ENCODE measurements around the gene SLC14A1.

Gene SLC14A1

DNA sequence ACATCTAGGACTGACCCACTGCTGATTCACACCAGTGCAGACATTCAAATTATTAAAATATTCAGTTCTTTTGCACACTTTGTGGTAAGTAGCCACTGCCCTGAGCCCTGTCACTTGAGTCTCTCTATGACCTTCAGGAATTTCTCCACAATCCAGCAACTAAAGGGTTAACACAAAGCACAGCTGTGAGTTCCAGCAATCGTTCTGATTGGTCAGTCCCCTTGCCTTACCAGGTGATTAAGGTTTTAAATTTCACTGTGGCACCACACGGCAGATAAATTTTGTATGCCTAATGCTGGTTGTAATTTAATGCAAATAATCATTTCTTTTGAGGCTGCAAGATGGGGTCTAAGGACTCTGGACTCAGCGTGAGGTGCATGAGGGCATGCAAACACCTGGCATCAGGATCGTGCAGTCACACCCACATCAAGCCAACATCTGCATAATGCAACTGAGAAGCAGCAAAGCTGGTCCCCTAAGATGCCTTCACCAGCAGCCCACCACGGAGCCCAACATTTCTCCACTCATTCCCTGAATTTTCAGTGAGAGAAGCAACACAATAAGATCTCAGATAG, 36.6 kb downstream of the SLC14A1 start:
- peak; percentile 28 for DNase-seq

DNA sequence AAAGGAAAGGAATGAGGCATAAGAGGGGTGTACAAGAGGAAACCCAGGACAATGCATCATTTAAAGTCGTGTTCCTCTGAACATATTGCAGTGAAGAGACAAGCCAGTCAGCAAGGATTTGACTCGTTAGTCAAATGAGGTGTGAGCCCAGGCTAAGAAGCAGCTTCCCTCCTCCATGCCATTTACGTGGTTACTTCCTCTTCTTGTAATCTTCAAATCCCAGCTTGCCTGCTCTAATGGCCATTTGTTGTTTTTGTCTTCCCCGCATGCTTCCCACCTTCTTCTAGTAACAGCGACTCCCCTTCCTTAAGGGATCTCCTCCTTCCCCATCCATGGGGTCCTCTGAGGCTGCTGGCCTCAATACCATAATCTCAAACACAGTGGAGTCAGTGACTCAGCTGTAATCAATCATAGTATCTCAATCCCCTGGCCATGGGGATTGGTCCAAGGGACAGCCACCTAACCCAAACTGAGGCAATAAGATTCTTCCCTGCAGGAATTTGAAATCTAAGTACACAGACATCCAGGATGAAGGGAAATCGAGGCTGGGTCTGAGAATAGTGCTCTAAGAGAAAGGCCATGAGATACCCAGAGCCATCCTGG, 37.6 kb downstream of the SLC14A1 start:
- DNase-seq: no peak

DNA sequence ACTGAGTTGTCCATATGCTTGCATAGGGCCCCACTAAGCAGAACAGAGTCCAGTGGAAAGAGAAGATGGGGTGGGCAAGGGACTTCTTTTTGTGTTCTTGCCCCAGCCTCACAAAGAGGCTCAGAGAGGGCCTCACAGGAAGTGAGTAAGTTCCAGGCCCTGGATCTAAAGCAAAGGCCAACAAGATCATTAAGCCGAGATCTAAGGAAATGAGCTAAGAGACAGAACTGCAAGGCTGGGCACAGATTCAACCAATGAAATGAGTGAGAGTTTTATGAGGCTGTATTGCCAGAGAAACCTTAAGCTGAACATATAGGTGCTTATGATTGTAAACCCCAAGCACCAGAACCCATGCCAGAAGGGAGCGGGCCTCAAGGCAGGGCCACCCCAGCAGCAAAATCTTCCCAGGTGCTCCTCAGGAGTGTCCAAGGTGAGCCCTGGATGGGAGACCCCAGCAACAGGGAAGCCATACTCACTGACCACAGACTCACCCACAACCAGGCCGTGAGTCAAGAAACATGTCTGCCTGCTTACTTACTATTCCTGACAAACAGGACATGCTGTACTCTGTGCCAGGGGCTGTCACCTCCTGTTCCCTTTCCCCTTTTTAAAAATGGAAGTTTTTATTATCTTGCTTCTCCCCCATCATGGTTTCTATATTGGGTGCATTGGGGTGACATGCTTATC, 40.2 kb downstream of the SLC14A1 start:
- no peak for DNase-seq

DNA sequence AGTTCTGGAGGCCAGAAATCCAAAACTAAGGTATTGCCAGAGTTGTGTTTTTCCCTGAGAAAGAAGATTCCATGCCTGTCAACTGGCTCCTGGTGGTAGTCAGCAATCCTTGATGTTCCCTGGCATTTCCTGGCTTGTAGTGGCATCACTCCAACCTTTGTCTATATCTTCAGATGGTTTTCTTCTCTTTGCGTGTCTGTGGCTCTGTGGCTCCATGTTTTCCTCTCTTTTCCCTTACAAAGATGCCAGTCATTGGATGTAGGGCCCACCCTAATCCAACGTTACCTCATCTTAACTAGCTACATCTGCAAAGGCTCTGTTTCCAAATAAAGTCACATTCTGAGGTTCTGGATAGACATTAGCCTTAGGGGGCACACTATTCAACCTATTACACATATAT, 41.8 kb downstream of the SLC14A1 start:
- DNase-seq: no peak

DNA sequence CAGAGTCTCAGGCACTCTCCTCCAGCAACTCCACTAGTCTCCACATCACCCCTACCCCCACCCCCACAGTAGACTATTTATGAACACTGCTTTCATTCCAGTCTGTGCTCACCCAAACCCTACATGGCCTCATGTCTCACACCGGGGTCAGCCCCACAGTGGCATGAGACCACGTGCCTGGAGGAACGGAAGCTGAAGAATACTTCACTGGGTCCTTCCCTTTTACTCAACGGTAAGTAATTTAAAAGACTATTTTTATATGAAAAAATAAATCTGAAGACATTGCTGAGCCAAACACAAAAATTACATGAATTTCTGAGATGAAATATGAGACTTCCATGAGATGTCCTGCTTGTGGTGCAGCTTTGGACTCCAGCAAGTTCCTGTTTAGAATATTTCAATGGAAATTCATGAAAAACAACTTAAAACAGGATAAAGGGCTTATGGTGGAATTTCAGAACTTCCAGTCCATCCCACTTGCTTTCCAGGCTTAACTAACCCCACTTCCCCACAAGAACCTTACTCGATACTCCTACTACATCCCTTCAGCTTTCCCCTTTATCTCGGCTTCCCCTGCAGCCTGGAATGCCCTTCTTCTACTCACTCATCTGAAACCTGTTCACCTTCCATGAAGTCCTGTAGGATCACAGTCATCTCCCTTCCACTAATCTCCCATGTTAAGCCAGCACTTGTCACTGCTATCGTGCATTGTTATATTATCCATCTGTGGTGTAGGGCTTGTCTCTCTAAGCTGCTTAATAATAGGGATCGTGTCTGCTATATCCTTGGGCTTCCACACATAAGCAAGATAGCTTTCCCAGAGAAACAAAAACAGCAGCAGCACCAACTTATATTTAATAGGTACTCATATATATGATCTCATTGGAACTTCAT, 47.9 kb downstream of the SLC14A1 start:
- DNase-seq: no peak

DNA sequence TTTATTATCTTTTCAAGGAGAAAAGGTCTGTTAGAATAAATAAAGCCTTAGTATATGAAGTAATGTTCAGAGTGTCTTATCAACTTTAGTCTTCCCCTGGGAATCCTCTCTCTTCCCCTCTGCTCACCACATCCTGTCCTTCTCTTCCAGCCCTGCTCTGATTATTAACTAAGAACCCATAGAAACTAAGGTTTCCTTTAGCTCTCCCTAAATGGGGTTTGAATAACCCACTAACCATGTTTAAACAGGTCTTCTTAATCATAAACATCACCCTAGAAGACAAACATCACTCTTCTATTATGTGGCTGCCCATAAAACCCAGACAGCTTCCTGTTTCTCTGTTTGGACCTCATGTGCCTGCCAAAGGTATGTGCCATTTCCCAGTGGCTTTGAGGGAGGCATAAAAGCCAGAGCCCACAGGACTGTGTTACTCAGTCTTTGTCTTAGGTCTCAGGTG, 50.1 kb downstream of the SLC14A1 start:
- DNase-seq: no peak

DNA sequence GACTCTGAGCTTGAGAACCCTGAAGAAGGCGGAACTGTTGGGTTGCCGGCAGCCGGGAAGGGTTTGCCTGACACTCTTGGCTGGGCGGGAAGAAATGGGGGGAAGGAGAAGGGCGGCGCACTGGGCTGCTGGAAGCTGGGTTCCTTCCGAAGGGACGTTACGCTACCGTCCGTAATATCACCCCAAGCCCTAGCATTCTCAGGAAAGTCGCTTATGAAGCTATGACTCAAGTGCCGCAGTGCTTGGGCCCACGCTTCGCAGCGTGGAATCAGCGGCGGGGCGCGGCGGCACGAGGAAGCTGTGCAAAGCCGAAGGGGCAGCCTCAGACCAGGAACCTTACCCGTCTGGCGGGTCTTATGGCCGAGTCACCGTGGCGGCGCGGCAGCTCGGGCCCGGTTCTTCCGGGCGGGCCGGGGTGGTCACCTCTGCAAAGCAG, 51.3 kb downstream of the SLC14A1 start:
- DNase-seq: peak; percentile 81

DNA sequence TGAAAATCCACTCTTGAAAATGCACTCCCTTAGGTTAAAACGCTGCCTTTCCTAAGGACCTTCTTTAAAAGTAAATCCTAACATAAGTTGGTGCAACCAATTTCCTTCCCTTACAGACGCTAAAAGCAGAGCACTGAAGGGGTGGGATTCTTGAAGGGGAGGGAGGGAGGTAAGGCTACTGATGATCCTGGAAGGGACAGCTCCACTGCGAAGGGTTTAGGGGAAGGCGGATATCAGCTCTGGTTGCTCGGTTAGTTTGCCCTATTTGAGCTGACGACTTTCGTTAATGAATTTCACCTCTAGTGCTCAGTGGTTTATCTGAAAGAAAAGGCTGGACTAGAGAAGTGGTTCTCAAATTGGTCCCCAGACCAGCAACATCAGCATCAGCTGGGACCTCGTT, 51.8 kb downstream of the SLC14A1 start:
- DNase-seq: no peak

DNA sequence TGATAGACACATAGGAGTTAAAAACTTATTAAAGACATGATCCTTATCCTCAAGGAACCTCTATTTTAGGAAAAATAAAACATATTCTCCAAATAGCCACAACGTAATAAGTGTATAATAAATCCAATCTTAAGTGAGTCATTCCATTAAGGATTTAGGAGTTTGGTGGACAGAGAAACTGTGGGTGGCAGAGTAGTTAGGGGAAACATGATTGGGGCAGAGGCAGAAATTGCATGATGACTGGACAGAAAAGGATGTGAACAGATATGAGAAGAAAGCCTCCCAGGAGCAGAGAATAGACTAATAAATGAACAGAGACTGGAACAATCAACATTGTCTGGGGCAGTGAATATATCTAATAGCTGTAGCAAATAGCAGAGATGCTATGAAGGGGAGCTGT, 53.4 kb downstream of the SLC14A1 start:
- DNase-seq: no peak

DNA sequence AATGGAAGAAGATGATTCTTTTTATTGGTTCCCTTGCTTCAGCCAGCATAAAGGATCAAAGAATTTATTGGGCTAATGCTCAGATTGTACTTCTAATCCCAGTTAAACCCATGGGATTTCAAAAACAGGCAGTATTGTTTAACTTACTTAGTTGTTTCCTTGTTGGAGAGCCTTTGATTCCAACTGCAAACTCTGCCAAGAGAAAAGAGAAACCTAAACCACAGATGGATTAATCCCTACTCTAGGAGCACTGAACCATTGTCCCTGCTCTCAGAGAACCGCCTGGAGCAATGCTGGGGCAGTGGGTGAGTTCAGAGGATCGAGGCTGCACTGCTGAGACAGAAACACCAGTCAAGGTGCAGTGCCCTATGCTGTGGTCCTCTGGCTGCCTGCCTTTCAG, 56.6 kb downstream of the SLC14A1 start:
- DNase-seq: peak; percentile 43

DNA sequence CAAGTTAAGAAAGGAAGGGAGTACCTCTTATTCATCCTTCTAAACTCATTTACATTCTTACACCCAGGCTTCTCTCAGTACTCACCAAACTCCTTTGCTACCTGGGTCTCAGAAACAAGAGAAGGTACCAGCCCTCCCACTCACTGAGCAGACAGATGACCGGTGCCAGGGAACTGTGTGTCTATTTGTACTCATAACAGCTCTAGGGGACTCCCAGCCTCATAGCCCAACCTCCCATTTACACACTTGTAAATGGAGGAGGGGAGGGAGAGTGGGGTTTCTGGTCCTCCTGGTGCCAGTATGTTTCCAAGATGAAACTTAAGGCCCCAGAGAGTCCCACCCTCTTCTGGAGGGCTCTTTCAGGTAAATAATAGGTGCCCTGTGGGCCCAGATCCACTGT, 58.7 kb downstream of the SLC14A1 start:
- no peak for DNase-seq

DNA sequence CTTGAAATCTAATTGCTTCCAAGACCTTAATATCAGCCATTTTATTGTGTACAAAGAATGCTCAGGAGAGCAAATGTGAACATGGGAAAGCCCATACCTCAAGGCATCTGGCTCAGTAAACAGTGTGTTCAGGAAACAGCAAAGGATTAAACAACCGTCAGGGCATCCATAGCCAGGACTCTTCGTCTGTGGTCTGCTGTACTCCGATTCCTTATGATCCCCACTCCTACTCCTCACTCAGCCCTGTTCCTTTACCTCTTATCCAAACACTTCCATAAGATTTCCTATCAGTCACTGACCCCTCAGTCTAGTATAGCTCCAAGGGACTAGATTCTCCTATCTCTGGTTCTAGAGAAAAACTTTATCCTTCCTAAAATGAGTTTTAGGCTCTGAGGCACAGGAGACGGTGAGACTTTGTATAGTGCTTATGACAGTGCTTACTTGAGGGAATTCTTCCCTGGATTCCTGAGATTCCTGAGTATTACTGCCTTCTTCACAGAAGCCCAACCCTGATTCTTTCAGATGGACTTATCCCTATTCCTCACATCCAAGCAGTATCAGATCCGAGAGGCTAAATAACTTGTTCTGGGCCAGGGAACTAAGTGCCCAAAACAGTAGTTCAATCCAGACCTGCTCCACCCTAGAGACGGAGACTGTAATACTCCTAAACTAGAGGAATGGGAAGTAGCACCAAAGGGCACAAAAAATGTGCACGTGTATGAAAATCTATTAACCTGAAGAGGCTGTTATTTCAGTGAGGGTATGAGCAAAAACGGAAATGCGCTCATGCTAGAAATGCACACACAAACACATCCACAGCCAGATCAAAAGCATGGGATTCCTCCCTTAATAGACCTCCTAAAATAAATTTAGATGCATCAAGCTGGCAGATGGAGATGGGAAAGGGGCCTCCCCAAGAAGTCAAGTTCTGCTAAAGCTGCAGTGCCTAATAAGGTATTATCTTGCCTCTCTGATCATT, 59.4 kb downstream of the SLC14A1 start:
- no peak for DNase-seq

DNA sequence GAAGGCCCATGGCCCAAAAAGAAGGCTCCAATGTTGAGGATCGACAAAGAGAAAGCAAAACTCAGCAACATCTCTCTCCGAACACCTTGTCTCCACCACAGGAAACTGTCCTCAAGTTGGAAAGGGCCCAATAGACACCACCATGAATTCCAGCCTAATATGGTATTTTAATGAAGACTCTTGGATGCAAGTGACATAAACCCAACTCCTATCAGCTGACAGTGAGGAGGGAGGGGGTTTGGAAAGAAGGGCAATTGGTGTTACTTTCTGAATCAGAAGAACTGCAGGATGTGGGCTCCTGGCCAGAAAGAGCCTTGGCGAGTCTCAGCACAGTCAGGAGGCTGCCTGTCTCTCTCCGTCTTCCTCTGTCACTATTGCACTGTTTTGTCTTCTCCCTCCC, 61.2 kb downstream of the SLC14A1 start:
- no peak for DNase-seq

DNA sequence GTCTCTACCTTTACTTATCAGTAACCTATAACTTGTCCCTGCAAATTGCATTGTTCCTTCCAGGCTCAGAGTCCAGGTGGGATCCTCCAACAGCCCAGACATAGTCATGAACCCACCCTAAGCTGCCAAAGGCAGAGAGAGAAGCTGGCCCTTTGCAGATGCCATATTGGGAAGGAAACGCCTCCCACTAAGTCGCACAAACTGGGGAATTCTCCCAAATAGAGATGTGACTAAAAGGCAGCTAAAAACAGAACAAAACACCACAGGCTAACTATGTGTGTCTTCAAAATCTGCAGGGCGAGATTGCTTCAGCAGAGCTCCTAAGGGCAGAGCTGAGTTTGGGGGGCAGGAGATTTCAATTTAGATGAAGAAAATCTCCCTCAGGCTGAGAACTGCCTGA, 63.0 kb downstream of the SLC14A1 start:
- DNase-seq: no peak

DNA sequence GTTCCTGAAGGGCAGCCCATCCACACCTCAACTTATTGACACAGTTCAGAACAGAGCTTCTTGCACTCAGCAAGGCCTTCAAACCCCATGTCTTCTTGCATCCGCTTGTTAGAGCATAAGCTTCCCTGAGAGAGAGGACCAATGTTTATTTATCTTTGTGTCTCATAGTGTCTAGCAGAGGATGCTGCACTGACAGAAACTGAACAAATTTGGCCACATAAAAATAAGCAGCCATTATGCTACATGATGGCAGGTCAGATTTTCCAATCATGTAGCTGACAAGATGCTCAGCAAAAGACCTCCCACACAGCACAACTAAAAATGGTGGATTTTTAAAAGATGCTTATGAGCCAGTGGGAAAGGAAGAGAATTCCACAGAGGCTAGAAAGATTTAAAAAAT, 63.4 kb downstream of the SLC14A1 start:
- no peak for DNase-seq

DNA sequence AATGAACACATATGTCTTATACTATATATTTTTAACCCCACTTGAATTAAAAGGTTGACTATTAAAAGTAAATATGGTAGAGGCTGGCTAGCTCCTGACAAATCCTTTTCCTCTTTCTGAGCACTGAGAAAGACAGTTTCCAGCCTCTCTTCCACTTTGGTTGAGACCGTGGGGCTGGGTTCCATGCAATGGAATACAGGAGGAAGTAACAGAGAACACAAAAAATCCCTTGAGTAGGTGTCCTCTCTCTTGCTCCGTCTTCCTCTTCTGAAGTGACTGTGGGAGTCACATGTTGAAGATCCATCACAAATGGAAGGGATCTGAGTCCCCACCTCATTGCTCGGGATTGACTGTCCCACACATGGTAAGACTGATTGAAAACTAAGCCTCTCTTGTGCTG, 64.9 kb downstream of the SLC14A1 start:
- no peak for DNase-seq

DNA sequence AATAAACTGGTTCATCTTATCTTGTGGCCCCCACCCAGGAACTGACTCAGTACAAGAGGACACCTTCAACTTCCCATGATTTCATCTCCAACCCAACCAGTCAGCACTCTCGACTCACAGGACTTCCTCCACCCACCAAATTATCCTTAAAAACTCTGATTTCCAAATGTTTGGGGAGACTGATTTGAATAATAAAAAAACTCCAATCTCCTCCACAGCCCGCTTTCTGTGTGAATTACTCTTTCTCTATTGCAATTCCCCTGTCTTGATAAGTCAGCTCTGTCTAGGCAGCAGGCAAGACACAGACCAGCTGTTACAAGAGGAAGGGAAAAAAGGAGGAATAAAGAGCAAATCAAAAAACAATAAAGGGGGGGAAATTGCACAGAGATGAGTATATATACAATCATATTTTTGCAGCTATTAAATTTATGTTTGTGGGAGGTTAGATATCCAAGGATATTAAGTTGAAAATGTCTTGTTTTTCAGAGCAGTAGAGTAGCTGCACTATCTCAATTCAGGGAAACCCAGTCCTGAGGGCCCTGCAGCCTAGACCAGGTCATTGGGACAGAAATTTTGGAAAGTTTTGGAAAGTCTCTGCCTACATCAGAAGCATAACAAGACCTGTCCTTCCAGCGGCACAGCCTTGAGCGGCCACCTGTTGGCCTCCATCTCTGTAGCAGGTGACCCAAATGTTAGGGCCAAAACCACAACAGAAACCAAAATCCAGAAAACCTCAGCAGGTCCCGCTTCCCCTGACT, 68.7 kb downstream of the SLC14A1 start:
- no peak for DNase-seq

DNA sequence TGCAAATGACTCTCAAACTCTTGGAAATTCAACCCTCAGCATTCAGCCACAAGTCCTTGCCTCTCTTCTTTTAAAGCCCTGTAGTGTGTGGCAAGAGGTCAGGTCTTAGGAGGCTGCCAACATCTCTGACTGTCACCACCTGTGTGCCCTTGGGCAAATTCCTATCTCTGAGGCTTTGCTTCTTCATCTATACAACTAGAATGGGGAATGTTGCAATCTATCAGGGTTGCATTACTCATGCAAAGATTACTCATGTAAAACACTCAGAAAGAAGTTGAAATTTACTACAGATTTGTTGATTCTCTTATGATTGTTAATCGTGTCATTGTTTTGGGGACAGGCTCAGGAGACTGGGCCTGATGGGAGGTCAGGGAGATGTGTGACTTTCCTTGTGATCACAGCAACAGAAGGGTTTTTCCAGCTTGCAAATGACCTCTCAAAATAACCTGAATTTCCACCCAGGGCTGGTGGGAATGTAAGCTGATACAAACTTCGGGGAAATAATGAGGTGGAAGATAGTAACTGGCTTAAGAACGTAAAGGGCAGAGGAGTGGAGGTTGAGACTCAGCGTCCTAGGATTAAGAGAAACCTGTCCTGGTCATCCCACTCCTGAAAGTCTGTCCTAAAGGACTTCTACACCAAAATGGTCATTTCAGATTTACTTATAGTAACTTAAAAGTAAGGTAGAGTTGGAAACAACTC, 69.4 kb downstream of the SLC14A1 start:
- no peak for DNase-seq

DNA sequence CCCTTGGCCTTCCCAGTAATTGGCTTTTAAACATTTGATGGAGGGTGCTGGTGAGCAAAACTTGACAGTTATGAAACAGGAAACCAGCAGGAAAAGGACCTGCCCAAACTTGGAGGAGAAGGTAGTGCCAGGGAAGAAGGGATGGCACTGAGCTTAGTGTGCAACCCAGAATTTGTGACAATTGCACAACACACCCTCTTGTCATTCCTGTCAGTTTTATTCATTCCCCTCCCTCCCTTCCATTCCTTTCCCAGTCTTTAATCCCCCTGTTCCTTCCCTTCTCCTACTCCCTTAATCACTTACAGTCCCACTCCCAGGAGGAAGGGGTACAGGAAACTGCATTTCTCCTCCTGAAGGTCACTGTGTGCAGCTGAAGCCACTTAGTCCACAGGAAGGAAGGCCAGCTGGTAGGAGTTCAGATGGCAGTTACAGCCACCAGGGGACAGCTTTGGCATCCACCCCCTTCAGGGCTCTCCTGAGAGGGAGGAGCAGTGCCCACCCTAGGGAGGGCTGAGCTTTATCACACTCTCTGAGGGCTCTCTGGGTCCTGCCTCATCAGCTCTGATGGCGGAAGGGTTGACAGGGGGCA, 77.5 kb downstream of the SLC14A1 start:
- no peak for DNase-seq

Data from DMS79 (cell line).